GM23248 (cell line): ENCODE data around the gene SELENOI.

ENCODE experiments used
- EZH2 ChIP-seq: fragments of 200-600 bp; sonication (generic); IDR thresholded peaks from 2 replicates; pipeline ENCODE4 v1.6.1; 2018; ENCODE audit warnings: antibody characterized with exemption, mild to moderate bottlenecking; ENCODE audit not compliant: insufficient read depth, poor library complexity, severe bottlenecking
- EZH2phosphoT487 ChIP-seq: fragments of 200-600 bp; sonication (generic); IDR thresholded peaks from 2 replicates; pipeline ENCODE4 v1.6.1; 2018; ENCODE audit warnings: antibody characterized with exemption, moderate library complexity, mild to moderate bottlenecking, low read depth; ENCODE audit not compliant: insufficient read depth

DNA sequence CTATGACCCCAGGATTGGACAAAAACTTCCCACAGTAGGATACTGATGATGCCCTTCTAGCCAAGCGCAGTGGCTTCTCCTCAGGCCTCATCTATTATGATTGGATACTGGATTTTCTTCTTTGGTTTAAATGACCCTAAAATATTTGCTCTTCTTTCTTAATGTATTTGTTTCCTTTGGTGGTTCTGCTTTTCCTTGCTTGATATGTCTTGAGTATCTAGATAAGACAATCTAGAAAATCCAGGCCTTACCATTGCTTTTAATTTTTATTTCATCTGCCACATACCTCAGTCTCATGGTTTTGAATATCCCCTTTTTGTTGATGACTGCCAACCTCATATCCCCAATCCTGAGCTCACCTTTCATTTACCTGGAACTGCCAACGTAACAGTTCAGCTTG, 96.4 kb downstream of the SELENOI start:
- TF ChIP-seq EZH2phosphoT487: no peak
- no peak for TF ChIP-seq EZH2
